ENCODE results near the gene IMPG2.

GRCh38 chr3:101230618-101231017 is 89.8 kb downstream of the IMPG2 start:
- TF ChIP-seq CTCF (IDR thresholded peaks at IDR 0.05; ENCODE audit: low read length) (no peak), EZH2 (optimal IDR thresholded peaks at IDR 0.05; ENCODE audit: low read depth, low read length) (no peak), EZH2phosphoT487 (IDR thresholded peaks at IDR 0.05; ENCODE audit: low read length) (no peak)
